Panc1 (cell line): ENCODE data around the gene HOXD3. TPM values are rescaled to one million over a fixed set of nuclear protein-coding genes. Genes with fewer than 3 reads are reported as not detected.

ENCODE experiments used
- ATAC-seq: fragments of 200-7000 bp; cut with Tn5 transposase; 2 replicates; pipeline ENCODE4 v1.9.1; 2020; ENCODE audit warnings: mild to moderate bottlenecking, moderate library complexity
- BruUV-seq: library from RNA; stranded (reverse); fragments of 400-500 nt; replicated peaks from 2 replicates; lab custom pipeline; 2021; lab: Mats Ljungman, UMichigan
- CTCF ChIA-PET: fragments of 300-600 bp; sonication (Branson Sonifier 250); formaldehyde crosslinking; loops from one replicate; lab custom pipeline; 2022; ENCODE audit warnings: antibody characterized with exemption; lab: Charles Lee
- POLR2A ChIA-PET: fragments of 300-600 bp; sonication (Branson Sonifier 250); formaldehyde crosslinking; loops from one replicate; lab custom pipeline; 2022; ENCODE audit warnings: antibody characterized with exemption; lab: Charles Lee
- DNase-seq: peaks from one replicate; pipeline ENCODE4 v3.0.0-alpha.2; 2010; ENCODE audit warnings: low read depth, low spot score
- H3K27ac ChIP-seq: 2 replicates; pipeline ENCODE4 v1.5.1; 2011; ENCODE audit warnings: mild to moderate bottlenecking, low read length, inconsistent platforms
- H3K27me3 ChIP-seq: fragments of 200-500 bp; sonication (Bioruptor generic); 2 replicates; pipeline ENCODE4 v1.6.0; 2014; ENCODE audit warnings: low read length, inconsistent platforms; ENCODE audit not compliant: control insufficient read depth, insufficient read depth
- H3K36me3 ChIP-seq: fragments of 200-500 bp; sonication (Bioruptor generic); 2 replicates; pipeline ENCODE4 v1.5.1; 2014; ENCODE audit warnings: inconsistent platforms, mild to moderate bottlenecking, low read length, moderate library complexity; ENCODE audit not compliant: control insufficient read depth, insufficient read depth
- H3K4me1 ChIP-seq: 2 replicates; pipeline ENCODE4 v1.5.1; 2011; ENCODE audit warnings: inconsistent platforms, mild to moderate bottlenecking, low read length, moderate library complexity; ENCODE audit not compliant: control insufficient read depth, insufficient read depth
- H3K4me3 ChIP-seq, 2 experiments: 2 replicates each; pipeline ENCODE4 v1.5.1; 2011 to 2012; ENCODE audit warnings: low read depth in 2 of 2, low read length in 2 of 2, mild to moderate bottlenecking in 2 of 2, inconsistent platforms in 1 of 2, moderate library complexity in 1 of 2
- H3K9me3 ChIP-seq: fragments of 200-500 bp; sonication (Bioruptor generic); 2 replicates; pipeline ENCODE4 v1.5.1; 2014; ENCODE audit warnings: low read depth, mild to moderate bottlenecking, inconsistent platforms, low read length, moderate library complexity; ENCODE audit not compliant: control insufficient read depth, insufficient read depth
- CTCF ChIP-seq: fragments of 450-650 bp; IDR thresholded peaks from 2 replicates; pipeline ENCODE4 v1.5.1; 2017; ENCODE audit warnings: mild to moderate bottlenecking
- POLR2AphosphoS5 ChIP-seq: IDR thresholded peaks from 2 replicates; pipeline ENCODE4 v1.6.1; 2012; ENCODE audit warnings: mild to moderate bottlenecking, low read depth, low read length, moderate library complexity
- REST ChIP-seq, 2 experiments: IDR thresholded peaks; 2 replicates each; pipeline ENCODE4 v1.6.1; 2011 to 2012; ENCODE audit warnings: low read depth in 2 of 2, control low read depth in 1 of 2, low read length in 1 of 2, mild to moderate bottlenecking in 1 of 2, moderate library complexity in 1 of 2; ENCODE audit not compliant: insufficient read depth in 1 of 2
- SIN3A ChIP-seq: IDR thresholded peaks from 2 replicates; pipeline ENCODE4 v1.6.1; 2012; ENCODE audit warnings: low read depth, mild to moderate bottlenecking, low read length, moderate library complexity, borderline replicate concordance; ENCODE audit not compliant: insufficient read depth
- TCF7L2 ChIP-seq: IDR thresholded peaks from 2 replicates; pipeline ENCODE4 v1.6.1; 2011; ENCODE audit warnings: mild to moderate bottlenecking, low read depth, low read length, inconsistent platforms
- in situ Hi-C: cut with HindIII; loops from 2 replicates; pipeline ENCODE4 v1.10.0; 2016; ENCODE audit warnings: low sequenced_read_pairs, low pct_unique_long_range_greater_than_20kb
- intact Hi-C: fragments of 100-400 bp; cut with micrococcal nuclease; formaldehyde crosslinking; loops from one replicate; pipeline ENCODE4 v1.10.0; 2022; ENCODE audit not compliant: unreplicated experiment
- total RNA-seq: library from RNA; stranded (reverse); gene quantifications from one replicate; pipeline ENCODE4 v1.2.1, GENCODE V29; 2021; ENCODE audit not compliant: unreplicated experiment

Gene HOXD3
- total RNA-seq, 1 experiment from 2014 or later, result 1.8 TPM

GRCh38 chr2:176165370-176166050, 8.4 kb downstream of the HOXD3 start:
- DNase-seq (no peak), ATAC-seq (no peak)
- no peaks in the 10 kb centered on the region for H3K27me3 ChIP-seq
- no peaks in the 10 kb centered on the region for H3K9me3 ChIP-seq
- no peaks in the 10 kb centered on the region for H3K36me3 ChIP-seq
- in situ Hi-C loops (no loop called here), intact Hi-C loops (no loop called here)
- H3K4me1 ChIP-seq, result no peaks in the 10 kb centered on the region
- ChIA-PET CTCF (no interaction called here), POLR2A (no interaction called here)
- H3K4me3 ChIP-seq, result no peak overlapping the region
- H3K27ac ChIP-seq, result no peak overlapping the region
- no TSS peak for BruUV-seq
- TF ChIP-seq CTCF, result no peak
- no peak for TF ChIP-seq SIN3A
- no peak for TF ChIP-seq REST (IDR thresholded peaks at IDR 0.05; ENCODE audit: insufficient read depth in 1 of 2, low read depth in 2 of 2, low read length in 1 of 2)
- no peak for TF ChIP-seq TCF7L2
- TF ChIP-seq POLR2AphosphoS5, result no peak

GRCh38 chr2:176166272-176166671, 9.2 kb downstream of the HOXD3 start:
- Histone ChIP-seq H3K4me3 (no peak overlapping the region), H3K27ac (no peak overlapping the region), H3K27me3 (no peaks in the 10 kb centered on the region), H3K4me1 (no peaks in the 10 kb centered on the region), H3K36me3 (no peaks in the 10 kb centered on the region), H3K9me3 (no peaks in the 10 kb centered on the region)
- intact Hi-C loops (no loop called here), in situ Hi-C loops (no loop called here)
- DNase-seq (no peak), ATAC-seq (no peak)
- no TSS peak for BruUV-seq
- no peak for TF ChIP-seq TCF7L2
- no peak for TF ChIP-seq SIN3A
- no peak for TF ChIP-seq CTCF
- no peak for TF ChIP-seq POLR2AphosphoS5
- no peak for TF ChIP-seq REST (IDR thresholded peaks at IDR 0.05; ENCODE audit: insufficient read depth in 1 of 2, low read depth in 2 of 2, low read length in 1 of 2)
- ChIA-PET POLR2A (no interaction called here), CTCF (no interaction called here)
